Endothelial cell of umbilical vein (primary cell): Measurements from ENCODE around the gene TNFSF18. TPM values are rescaled to one million over a fixed set of nuclear protein-coding genes. Genes with fewer than 3 reads are reported as not detected.

Source experiments
- BruUV-seq: library from RNA; stranded (reverse); fragments of 400-500 nt; replicated peaks from 2 replicates; lab custom pipeline; 2021; lab: Mats Ljungman, UMichigan
- CTCF ChIA-PET: fragments of 300-600, 350-600 bp; sonication (Branson Sonifier 250); formaldehyde crosslinking; loops from one replicate; lab custom pipeline; 2021; ENCODE audit warnings: antibody characterized with exemption, inconsistent platforms; lab: Charles Lee
- POLR2A ChIA-PET: fragments of 300-600, 350-600 bp; sonication (Branson Sonifier 250); formaldehyde crosslinking; loops from one replicate; lab custom pipeline; 2021; ENCODE audit warnings: antibody characterized with exemption, inconsistent platforms; lab: Charles Lee
- DNase-seq: peaks from one replicate; pipeline ENCODE4 v3.0.0-alpha.2; 2011; ENCODE audit warnings: low read depth, low spot score
- FAIRE-seq: peaks from 2 replicates; lab custom pipeline; 2011; peaks lifted over from hg19 to GRCh38; lab: Jason Lieb, UNC
- H2AFZ ChIP-seq: 2 replicates; pipeline ENCODE4 v1.6.0; 2012; ENCODE audit warnings: low read depth, low read length, control low read depth, inconsistent platforms
- H3K27ac ChIP-seq: 2 replicates; pipeline ENCODE4 v1.5.1; 2011; ENCODE audit warnings: low read depth, mild to moderate bottlenecking, control low read depth, low read length, moderate library complexity; ENCODE audit not compliant: insufficient read depth
- H3K27me3 ChIP-seq, 2 experiments: 2 replicates each; pipeline versions ENCODE4 v1.6.0 to v1.6.1; 2011; ENCODE audit warnings: low read length in 2 of 2, mixed read lengths in 1 of 2; ENCODE audit not compliant: control insufficient read depth in 2 of 2, insufficient read depth in 2 of 2
- H3K36me3 ChIP-seq, 2 experiments: 2 replicates in 1 of 2; 3 replicates in 1 of 2; pipeline ENCODE4 v1.5.1; 2011; ENCODE audit warnings: low read length in 2 of 2, mild to moderate bottlenecking in 1 of 2, moderate library complexity in 1 of 2; ENCODE audit not compliant: control insufficient read depth in 2 of 2, insufficient read depth in 2 of 2; ENCODE audit errors: extremely low read depth in 1 of 2
- H3K4me1 ChIP-seq: 3 replicates; pipeline ENCODE4 v1.5.1; 2011; ENCODE audit warnings: mild to moderate bottlenecking, low read length; ENCODE audit not compliant: control insufficient read depth, insufficient read depth; ENCODE audit errors: extremely low read depth
- H3K4me2 ChIP-seq: 2 replicates; pipeline ENCODE4 v1.6.1; 2011; ENCODE audit warnings: low read length, control low read depth, mixed read lengths; ENCODE audit not compliant: insufficient read depth
- H3K4me3 ChIP-seq, 3 experiments: fragments of 200-600 bp in 1 of 3; sonication (generic), shearing (Covaris generic) in 1 of 3; replicated peaks in 1 of 3; 2 replicates each; pipeline ENCODE4 v1.5.1; 2011 to 2016; ENCODE audit warnings: control low read depth in 3 of 3, low read length in 3 of 3, mild to moderate bottlenecking in 2 of 3, inconsistent platforms in 1 of 3, low read depth in 1 of 3, moderate library complexity in 1 of 3; ENCODE audit not compliant: insufficient read depth in 1 of 3
- H3K79me2 ChIP-seq: 2 replicates; pipeline ENCODE4 v1.6.0; 2012; ENCODE audit warnings: low read length, inconsistent platforms; ENCODE audit not compliant: control insufficient read depth, insufficient read depth
- H3K9ac ChIP-seq: replicated peaks from 2 replicates; pipeline ENCODE3; 2011; ENCODE audit warnings: low read length, control low read depth; ENCODE audit not compliant: insufficient read depth; ENCODE audit errors: extremely low read depth
- H3K9me1 ChIP-seq: replicated peaks from 3 replicates; pipeline ENCODE4 v1.6.0; 2011; ENCODE audit warnings: mild to moderate bottlenecking, low read length; ENCODE audit not compliant: control insufficient read depth, insufficient read depth; ENCODE audit errors: extremely low read depth
- H3K9me3 ChIP-seq: replicated peaks from 2 replicates; pipeline ENCODE4 v1.5.1; 2012; ENCODE audit warnings: low read length, inconsistent platforms; ENCODE audit not compliant: control insufficient read depth, insufficient read depth
- H4K20me1 ChIP-seq: replicated peaks from 2 replicates; pipeline ENCODE3; 2011; ENCODE audit warnings: mild to moderate bottlenecking, low read length; ENCODE audit not compliant: control insufficient read depth, insufficient read depth; ENCODE audit errors: extremely low read depth
- CTCF ChIP-seq, 2 donors: IDR thresholded peaks; 1 replicate in 1 of 2; 2 replicates in 1 of 2; pipeline ENCODE4 v1.5.1; 2011; ENCODE audit warnings: low read length in 2 of 2, mild to moderate bottlenecking in 2 of 2, moderate library complexity in 2 of 2, control low read depth in 1 of 2, inconsistent platforms in 1 of 2, low read depth in 1 of 2; ENCODE audit not compliant: insufficient read depth in 1 of 2; ENCODE audit errors: extremely low read depth in 1 of 2
- EZH2 ChIP-seq: IDR thresholded peaks from 2 replicates; pipeline ENCODE4 v1.6.1; 2012; ENCODE audit warnings: borderline replicate concordance, low read depth, mild to moderate bottlenecking, moderate library complexity, low read length, inconsistent platforms; ENCODE audit not compliant: severe bottlenecking
- FOS ChIP-seq: IDR thresholded peaks from 2 replicates; pipeline ENCODE4 v1.6.1; 2011; ENCODE audit warnings: mild to moderate bottlenecking, low read length, moderate library complexity, borderline replicate concordance; ENCODE audit not compliant: insufficient read depth
- GATA2 ChIP-seq: IDR thresholded peaks from 2 replicates; pipeline ENCODE4 v1.7.0; 2011; ENCODE audit warnings: low read depth, mild to moderate bottlenecking, moderate library complexity, mixed read lengths, low read length; ENCODE audit not compliant: insufficient read length, insufficient read depth
- JUN ChIP-seq: IDR thresholded peaks from 2 replicates; pipeline ENCODE4 v1.6.1; 2011; ENCODE audit warnings: borderline replicate concordance, low read depth; ENCODE audit not compliant: insufficient read length, insufficient read depth
- MAX ChIP-seq: IDR thresholded peaks from 2 replicates; pipeline ENCODE4 v1.6.1; 2011; ENCODE audit not compliant: insufficient read depth, insufficient read length
- MYC ChIP-seq: IDR thresholded peaks from one replicate; pipeline ENCODE4 v1.6.1; 2011; ENCODE audit warnings: mild to moderate bottlenecking, low read depth, low read length
- POLR2A ChIP-seq: IDR thresholded peaks from 2 replicates; pipeline ENCODE4 v1.6.1; 2012; ENCODE audit warnings: low read depth, mild to moderate bottlenecking, control low read depth, low read length
- POLR2AphosphoS5 ChIP-seq: IDR thresholded peaks from 2 replicates; pipeline ENCODE4 v1.6.1; 2012; ENCODE audit warnings: low read depth, mild to moderate bottlenecking, control low read depth, low read length, moderate library complexity; ENCODE audit not compliant: insufficient read depth
- dilution Hi-C: fragments of 300-500 bp; cut with MboI; formaldehyde crosslinking; loops from one replicate; pipeline ENCODE4 v1.15.0; 2019; ENCODE audit warnings: low sequenced_read_pairs; ENCODE audit not compliant: extremely low pct_ligation_motif_present
- intact Hi-C: fragments of 100-400 bp; cut with micrococcal nuclease; formaldehyde crosslinking; loops from one replicate; pipeline ENCODE4 v1.10.0; 2022
- polyA plus RNA-seq, 4 experiments: library from polyadenylated mRNA; depleted of rRNA in 3 of 4; stranded (reverse) in 3 of 4; unstranded in 1 of 4; fragments of >200 nt; gene quantifications; 2 replicates each; pipeline versions ENCODE4 v1.2.1 to v1.2.3, GENCODE V29; 2011 to 2012; ENCODE audit warnings: missing spikeins in 1 of 4
- total RNA-seq: library from RNA; stranded (reverse); gene quantifications from 2 replicates; pipeline ENCODE4 v1.2.3, GENCODE V29; 2021

Gene TNFSF18
- total and polyA plus RNA-seq, 2 donors (not counting 3 experiments of a cell fraction or from before 2014, with no cell fraction given), result 15.3 to 39.4 TPM

GRCh38 chr1:173058556-173058955 is 7.8 kb upstream of the TNFSF18 start:
- Histone ChIP-seq H3K9me3 (no peaks in the 10 kb centered on the region), H4K20me1 (no peaks in the 10 kb centered on the region), H3K9ac (no peak overlapping the region), H3K27me3 (no peaks in the 10 kb centered on the region), H3K36me3 (no peaks in the 10 kb centered on the region), H3K4me3 (no peak overlapping the region), H2AFZ (no peak overlapping the region), H3K27ac (no peak overlapping the region), H3K4me2 (no peak overlapping the region), H3K79me2 (no peaks in the 10 kb centered on the region), H3K9me1 (peaks cover under 1% of the 10 kb centered on the region), H3K4me1 (peaks cover 12% of the 10 kb centered on the region)
- dilution Hi-C loops, result no loop called here
- intact Hi-C loops, result no loop called here
- POLR2A ChIA-PET, result no interaction called here
- CTCF ChIA-PET, result interaction anchor here (0.8 to 1.6 kb wide), 3 partner anchors 9 to 233 kb away, joined by 3 to 4 read pairs (median 3); no protein-coding TSS in a partner anchor
- BruUV-seq, result no TSS peak
- no peak for FAIRE-seq
- TF ChIP-seq CTCF (IDR thresholded peaks at IDR 0.05; ENCODE audit: extremely low read depth in 1 of 2, insufficient read depth in 1 of 2, low read depth in 1 of 2, low read length in 2 of 2) (no peak), POLR2AphosphoS5 (no peak), GATA2 (no peak), JUN (no peak), FOS (no peak), MAX (no peak), EZH2 (no peak), POLR2A (no peak), MYC (no peak)
- DNase-seq, result no peak
